NCI-H2196 treated with DMSO at 0.1 percent for 48 hours (cell line): ENCODE results near the gene PSME3IP1.
"Not testable (repeated sequence)": the region's sequence is repeated elsewhere in the genome, so short reads cannot be mapped to it uniquely, and the experiment has no call there.

Experiments used
- DNase-seq: peaks from one replicate; lab custom pipeline; 2025; ENCODE audit not compliant: unreplicated experiment; lab: John Stamatoyannopoulos, UW

The PSME3IP1 gene

GRCh38 chr16:57125969-57126368 lies 59.9 kb downstream of the PSME3IP1 start:
- DNase-seq = no peak

- DNase-seq = no peak
These were observed 60.5 kb downstream of the PSME3IP1 start for GRCh38 chr16:57125376-57125775.

GRCh38 chr16:57123974-57124674 lies 61.7 kb downstream of the PSME3IP1 start:
- no peak for DNase-seq

- no peak for DNase-seq
These were observed 62.4 kb downstream of the PSME3IP1 start for GRCh38 chr16:57123216-57123973.

GRCh38 chr16:57118461-57119084 lies 67.3 kb downstream of the PSME3IP1 start:
- no peak for DNase-seq

GRCh38 chr16:57115514-57116182 lies 70.2 kb downstream of the PSME3IP1 start:
- peak; percentile 31 for DNase-seq

- no peak for DNase-seq
These were observed 70.7 kb downstream of the PSME3IP1 start for GRCh38 chr16:57115168-57115513.

GRCh38 chr16:57113664-57114063 lies 72.2 kb downstream of the PSME3IP1 start:
- DNase-seq = no peak

GRCh38 chr16:57113042-57113453 lies 72.8 kb downstream of the PSME3IP1 start:
- DNase-seq = no peak

- no peak for DNase-seq
These were observed 73.3 kb downstream of the PSME3IP1 start for GRCh38 chr16:57112403-57113041.

- DNase-seq = no peak
These were observed 74.4 kb downstream of the PSME3IP1 start for GRCh38 chr16:57111420-57111819.

- DNase-seq = no peak
These were observed 74.9 kb downstream of the PSME3IP1 start for GRCh38 chr16:57110937-57111336.

- DNase-seq = not testable (repeated sequence)
These were observed 76.4 kb downstream of the PSME3IP1 start for GRCh38 chr16:57109259-57110105.

- DNase-seq = no peak
These were observed 77.4 kb downstream of the PSME3IP1 start for GRCh38 chr16:57108432-57108831.

- no peak for DNase-seq
These were observed 78.4 kb downstream of the PSME3IP1 start for GRCh38 chr16:57107321-57107922.

- no peak for DNase-seq
These were observed 79.1 kb downstream of the PSME3IP1 start for GRCh38 chr16:57106767-57107166.

GRCh38 chr16:57105184-57105583 lies 80.7 kb downstream of the PSME3IP1 start:
- DNase-seq = no peak

- no peak for DNase-seq
These were observed 81.1 kb downstream of the PSME3IP1 start for GRCh38 chr16:57104706-57105105.

- DNase-seq = no peak
These were observed 82.7 kb downstream of the PSME3IP1 start for GRCh38 chr16:57102888-57103851.
